ENCODE data around the gene UFD1.

UFD1 gene

GRCh38 chr22:19516378-19517170, 37.6 kb upstream of the UFD1 start:
- no peak for DNase-seq (ENCODE audit: low read depth)

GRCh38 chr22:19515654-19516377, 36.8 kb upstream of the UFD1 start:
- no peak for DNase-seq (ENCODE audit: low read depth)

GRCh38 chr22:19514831-19515565, 36.0 kb upstream of the UFD1 start:
- no peak for DNase-seq (ENCODE audit: low read depth)

GRCh38 chr22:19513823-19514222, 34.8 kb upstream of the UFD1 start:
- no peak for DNase-seq (ENCODE audit: low read depth)

DNA sequence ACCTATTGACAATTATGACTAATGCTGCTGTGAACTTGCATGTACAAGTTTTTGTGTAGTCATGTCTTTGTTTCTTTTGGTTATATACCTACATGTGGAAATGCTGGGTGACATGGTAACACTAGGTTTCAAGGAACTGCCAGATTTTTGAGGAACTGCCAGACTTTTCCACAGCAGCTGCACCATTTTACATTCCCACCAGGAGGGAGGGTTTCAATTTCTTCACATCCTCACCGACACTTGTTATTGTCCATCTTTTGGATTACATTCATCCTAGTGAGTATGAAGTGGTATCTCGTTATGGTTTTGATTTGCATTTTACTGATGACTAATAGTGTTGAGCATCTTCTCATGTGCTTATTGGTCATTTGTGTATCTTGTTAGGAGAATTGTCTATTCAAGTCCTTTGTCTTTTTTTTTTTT, 31.9 kb upstream of the UFD1 start:
- no peak for DNase-seq (ENCODE audit: low read depth)

DNA sequence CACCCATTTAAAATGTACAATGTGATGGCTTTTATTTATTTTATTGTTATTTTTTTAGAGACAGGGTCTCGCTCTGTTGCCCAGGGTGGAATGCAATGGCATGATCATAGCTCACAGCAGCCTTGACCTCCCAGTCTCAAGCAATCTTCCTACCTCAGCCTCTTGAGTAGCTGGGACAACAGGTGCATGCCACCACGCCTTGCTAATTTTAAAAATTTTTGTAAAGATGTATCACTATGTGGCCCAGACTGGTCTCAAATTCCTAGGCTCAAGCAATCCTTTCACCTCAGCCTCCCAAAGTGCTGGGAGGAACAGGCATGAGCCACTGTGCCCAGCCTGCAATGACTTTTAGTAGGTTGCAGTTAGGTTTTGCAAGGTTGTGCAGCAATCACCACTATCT, 30.9 kb upstream of the UFD1 start:
- DNase-seq (ENCODE audit: low read depth), result no peak

GRCh38 chr22:19509191-19509590, 30.2 kb upstream of the UFD1 start:
- no peak for DNase-seq (ENCODE audit: low read depth)

DNA sequence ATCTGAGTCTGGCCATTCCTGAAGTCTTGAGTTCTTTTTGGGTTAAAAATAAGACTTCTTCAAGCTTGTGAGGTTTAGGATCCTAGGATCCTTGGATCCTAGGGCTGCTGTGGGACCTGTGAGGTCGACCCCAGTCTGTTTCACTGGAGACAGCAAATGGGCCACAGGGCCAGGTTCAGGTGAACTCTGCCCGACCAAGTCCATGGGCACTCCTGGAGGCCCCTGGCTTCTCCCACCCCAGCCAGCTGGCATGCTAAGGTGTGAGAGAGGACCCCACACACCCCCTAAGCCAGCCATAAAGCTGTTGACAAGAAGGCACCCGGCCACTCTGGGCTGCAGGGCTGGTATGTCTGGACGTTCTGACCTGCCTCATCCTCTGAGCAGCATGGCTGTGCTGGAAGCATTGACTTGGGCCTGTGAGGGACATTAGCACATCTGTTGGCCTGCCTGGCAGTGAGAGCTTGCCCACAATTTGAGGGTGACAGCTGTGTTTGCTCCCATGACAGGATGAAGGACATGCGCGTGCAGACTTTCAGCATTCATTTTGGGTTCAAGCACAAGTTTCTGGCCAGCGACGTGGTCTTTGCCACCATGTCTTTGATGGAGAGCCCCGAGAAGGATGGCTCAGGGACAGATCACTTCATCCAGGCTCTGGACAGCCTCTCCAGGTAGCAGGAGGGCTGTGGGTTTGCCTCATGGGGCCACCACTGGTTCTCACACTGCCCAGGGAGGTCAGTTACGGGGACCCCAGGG, 29.2 kb upstream of the UFD1 start:
- DNase-seq (ENCODE audit: low read depth), result no peak

DNA sequence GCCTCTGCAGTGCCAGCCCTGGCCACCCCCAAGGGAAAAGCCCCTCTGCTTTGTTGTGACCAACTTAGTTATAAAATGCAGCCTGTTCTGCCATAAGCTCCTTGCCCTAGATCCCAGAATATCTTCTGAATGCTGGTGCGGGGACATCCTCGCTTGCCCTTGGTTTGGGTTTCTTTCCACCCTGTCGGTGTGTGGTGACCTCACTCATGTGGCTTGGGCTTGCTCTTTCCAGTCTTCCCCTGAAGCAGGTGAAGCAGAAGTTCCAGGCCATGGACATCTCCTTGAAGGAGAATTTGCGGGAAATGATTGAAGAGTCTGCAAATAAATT, 28.5 kb upstream of the UFD1 start:
- no peak for DNase-seq (ENCODE audit: low read depth)

GRCh38 chr22:19506212-19506611, 27.2 kb upstream of the UFD1 start:
- DNase-seq (ENCODE audit: low read depth), result no peak

DNA sequence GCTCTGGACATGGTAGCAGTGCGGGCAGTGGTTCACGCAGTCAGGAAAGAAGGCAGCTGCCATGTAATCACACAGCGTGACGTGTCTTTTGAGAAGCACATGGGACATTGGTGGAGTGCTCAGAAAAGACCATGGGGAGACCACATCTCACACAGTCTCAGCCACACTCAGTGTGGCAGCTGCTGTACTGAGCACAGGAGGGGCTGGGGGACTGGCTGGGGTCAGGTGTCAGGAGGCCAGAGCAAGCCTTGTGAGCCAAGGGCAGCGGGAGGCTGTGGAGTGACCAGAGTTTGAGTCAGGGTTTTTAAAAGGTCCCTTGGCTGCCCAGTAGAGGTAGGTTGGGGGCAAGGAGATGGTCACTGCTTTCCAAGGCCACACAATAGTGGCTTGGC, 26.7 kb upstream of the UFD1 start:
- no peak for DNase-seq (ENCODE audit: low read depth)

GRCh38 chr22:19504900-19505734, 26.1 kb upstream of the UFD1 start:
- no peak for DNase-seq (ENCODE audit: low read depth)

- DNase-seq (ENCODE audit: low read depth), result no peak
Observed at GRCh38 chr22:19503869-19504268, 24.9 kb upstream of the UFD1 start.

DNA sequence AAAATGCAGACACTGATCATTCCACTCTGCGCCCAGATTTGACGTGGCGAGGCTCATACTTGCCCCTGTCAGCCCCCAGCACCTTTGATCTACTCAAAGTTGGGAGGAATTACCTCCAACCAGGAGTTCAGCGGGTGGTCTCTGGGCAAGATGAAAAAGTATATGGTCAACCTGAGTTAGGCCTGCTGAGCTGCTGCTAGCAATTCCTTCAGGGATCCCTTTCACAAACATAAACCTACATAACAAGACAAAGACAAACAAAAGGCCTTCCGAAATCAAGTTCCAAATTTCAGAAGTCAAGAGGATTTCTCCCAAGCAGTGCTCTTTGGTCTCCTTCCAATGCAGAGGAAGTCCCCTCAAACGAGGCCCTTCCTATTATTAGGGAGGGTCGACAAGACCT, 24.4 kb upstream of the UFD1 start:
- DNase-seq (ENCODE audit: low read depth), result no peak

DNA sequence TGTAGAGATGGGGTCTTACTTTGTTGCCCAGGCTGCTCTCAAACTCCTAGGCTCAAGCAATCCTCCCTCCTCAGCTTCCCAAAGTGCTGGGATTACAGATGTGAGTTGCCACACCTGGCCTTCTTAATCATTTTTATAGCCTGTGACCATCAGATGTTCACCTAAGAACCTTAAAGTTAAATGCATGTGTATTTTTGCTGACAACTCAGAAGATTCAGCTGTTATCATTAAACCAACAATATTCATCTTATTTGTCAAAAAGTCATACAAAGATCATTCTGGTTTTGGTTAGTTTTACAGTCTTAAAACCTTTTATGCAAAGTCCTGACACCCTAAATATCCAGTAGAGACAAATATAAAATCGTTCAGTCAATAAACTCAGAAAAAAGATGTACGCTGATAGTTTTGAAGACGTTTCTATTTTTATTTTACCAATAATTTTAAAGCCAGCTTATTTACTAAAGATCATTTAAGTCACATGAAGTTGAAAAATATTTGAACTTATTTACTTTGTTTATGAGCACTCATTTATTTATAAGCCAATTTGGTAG, 23.0 kb upstream of the UFD1 start:
- DNase-seq (ENCODE audit: low read depth), result no peak

GRCh38 chr22:19499880-19500242, 20.9 kb upstream of the UFD1 start:
- no peak for DNase-seq (ENCODE audit: low read depth)

- no peak for DNase-seq (ENCODE audit: low read depth)
Observed at GRCh38 chr22:19499236-19499879, 20.4 kb upstream of the UFD1 start.

GRCh38 chr22:19498866-19499190, 19.8 kb upstream of the UFD1 start:
- no peak for DNase-seq (ENCODE audit: low read depth)

DNA sequence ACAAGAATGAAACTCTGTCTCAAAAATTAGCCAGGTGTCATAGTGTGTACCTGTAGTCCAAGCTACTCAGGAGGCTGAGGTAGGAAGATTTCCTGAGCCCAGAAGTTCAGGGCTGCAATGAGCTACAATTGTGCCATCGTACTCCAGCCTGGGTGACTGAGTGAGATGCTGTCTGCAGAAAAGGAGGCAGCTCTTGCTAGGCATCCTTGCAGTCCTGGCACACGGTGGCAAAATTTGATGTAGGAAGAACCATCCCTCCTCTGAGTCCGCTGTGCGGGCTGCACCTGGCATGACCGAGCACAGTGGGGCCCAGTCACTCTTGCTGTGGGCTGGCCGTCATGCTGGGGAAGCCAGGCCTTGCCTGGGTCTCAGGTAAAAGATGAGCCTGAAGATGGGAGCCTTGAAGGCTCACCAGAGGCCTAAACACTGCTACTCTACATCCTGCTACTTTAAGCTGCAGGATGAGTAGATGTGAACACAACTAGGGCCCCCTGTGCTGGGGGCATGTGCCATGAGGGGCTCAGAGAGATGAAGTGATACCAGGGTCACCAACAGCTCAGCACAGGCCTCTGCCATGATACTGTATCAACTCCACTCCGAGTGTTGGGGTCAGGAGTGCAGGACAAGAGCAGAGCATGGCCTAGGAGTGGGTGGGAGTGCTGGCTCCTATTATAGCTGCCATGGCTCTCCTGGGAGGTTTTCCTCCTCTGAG, 19.3 kb upstream of the UFD1 start:
- DNase-seq (ENCODE audit: low read depth), result no peak

DNA sequence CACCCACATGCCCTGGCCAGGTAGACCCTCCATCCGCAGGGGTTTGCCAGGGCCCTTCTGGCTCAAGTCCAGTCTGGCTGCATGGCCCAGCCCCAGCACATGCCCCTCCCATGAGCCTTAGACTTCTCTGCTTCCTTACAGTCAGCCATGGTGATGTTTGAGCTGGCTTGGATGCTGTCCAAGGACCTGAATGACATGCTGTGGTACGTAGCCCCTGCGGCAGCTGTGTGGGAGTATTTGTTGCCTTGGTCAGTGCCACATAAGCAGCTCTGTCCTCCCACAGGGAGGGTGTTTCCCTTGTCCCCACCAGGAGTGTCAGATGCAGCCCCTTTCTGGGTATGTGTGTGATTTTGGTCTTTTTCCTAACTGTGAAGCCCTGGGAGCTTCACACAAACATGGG, 18.3 kb upstream of the UFD1 start:
- no peak for DNase-seq (ENCODE audit: low read depth)
